Activated effector memory CD4-positive, alpha-beta T cell treated with Interleukin-2 at 50 U/mL for 16 hours (primary cell): Measurements from ENCODE around the gene FGF5.
"Not testable (repeated sequence)": the region's sequence is repeated elsewhere in the genome, so short reads cannot be mapped to it uniquely, and the experiment has no call there.

Experiments
- DNase-seq: peaks from one replicate; pipeline ENCODE4 v3.0.0-alpha.2; 2020

FGF5 gene

GRCh38 chr4:80302616-80303223 is 36.3 kb downstream of the FGF5 start:
- no peak for DNase-seq

- no peak for DNase-seq
These were observed 39.0 kb downstream of the FGF5 start for GRCh38 chr4:80305466-80305865.

- DNase-seq, result no peak
These were observed 39.8 kb downstream of the FGF5 start for GRCh38 chr4:80306260-80306659.

GRCh38 chr4:80307183-80307735 is 40.8 kb downstream of the FGF5 start:
- DNase-seq, result no peak

GRCh38 chr4:80307774-80308465 is 41.5 kb downstream of the FGF5 start:
- no peak for DNase-seq

GRCh38 chr4:80308466-80308822 is 42.0 kb downstream of the FGF5 start:
- DNase-seq, result no peak

- DNase-seq, result no peak
These were observed 43.0 kb downstream of the FGF5 start for GRCh38 chr4:80309294-80310004.

GRCh38 chr4:80311130-80311529 is 44.7 kb downstream of the FGF5 start:
- no peak for DNase-seq

GRCh38 chr4:80312124-80312523 is 45.7 kb downstream of the FGF5 start:
- no peak for DNase-seq

- DNase-seq, result no peak
These were observed 47.2 kb downstream of the FGF5 start for GRCh38 chr4:80313627-80314026.

- not testable (repeated sequence) for DNase-seq
These were observed 49.4 kb downstream of the FGF5 start for GRCh38 chr4:80315848-80316247.

GRCh38 chr4:80321341-80321740 is 54.9 kb downstream of the FGF5 start:
- no peak for DNase-seq

- no peak for DNase-seq
These were observed 55.3 kb downstream of the FGF5 start for GRCh38 chr4:80321776-80322175.

GRCh38 chr4:80322716-80323115 is 56.3 kb downstream of the FGF5 start:
- no peak for DNase-seq

- no peak for DNase-seq
These were observed 57.7 kb downstream of the FGF5 start for GRCh38 chr4:80324171-80324570.

- no peak for DNase-seq
These were observed 65.2 kb downstream of the FGF5 start for GRCh38 chr4:80331693-80332092.

- no peak for DNase-seq
These were observed 66.7 kb downstream of the FGF5 start for GRCh38 chr4:80333121-80333520.

GRCh38 chr4:80334568-80334967 is 68.1 kb downstream of the FGF5 start:
- no peak for DNase-seq

GRCh38 chr4:80335226-80335553 is 68.7 kb downstream of the FGF5 start:
- DNase-seq, result no peak

GRCh38 chr4:80335554-80336358 is 69.3 kb downstream of the FGF5 start, which contains the start of gene CFAP299:
TSS of gene CFAP299 (plus strand) at chr4:80335730.
- DNase-seq, result no peak

- no peak for DNase-seq
These were observed 70.1 kb downstream of the FGF5 start for GRCh38 chr4:80336582-80336981.

GRCh38 chr4:80340036-80340435 is 73.6 kb downstream of the FGF5 start:
- no peak for DNase-seq
